ENCODE results near the gene RNF187. TPM values are rescaled to one million over a fixed set of nuclear protein-coding genes. Genes with fewer than 3 reads are reported as not detected.
A peak's percentile ranks its signal among the peaks of the same experiment; 100 is the strongest.

Gene RNF187
- total and polyA plus RNA-seq, 4 donors, result 27.5 to 130 (median 37.2) TPM

DNA sequence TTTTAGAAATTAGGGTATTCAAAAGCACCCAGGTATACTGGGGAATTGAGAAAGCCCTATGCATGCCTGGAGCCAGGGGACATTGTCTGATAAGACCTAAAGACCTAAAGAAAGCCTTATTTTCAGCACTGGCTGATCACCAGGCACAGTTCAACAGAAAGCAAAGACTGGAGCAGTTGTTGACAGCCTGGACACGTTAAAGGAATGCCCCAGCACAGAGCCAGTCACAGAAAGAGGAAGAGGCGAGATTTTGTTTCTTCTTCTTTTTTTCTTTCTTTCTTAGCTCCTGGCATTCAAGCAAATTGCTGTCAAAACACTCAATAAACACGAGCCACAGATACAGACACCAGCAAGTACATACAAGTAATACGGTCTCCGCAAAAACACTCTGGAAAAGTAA, 40.4 kb downstream of the RNF187 start:
- Histone ChIP-seq H3K36me3 (ENCODE audit: control insufficient read depth in 4 of 4, insufficient read depth in 4 of 4, low read length in 4 of 4) (no peaks in the 10 kb centered on the region), H3K4me1 (ENCODE audit: control insufficient read depth in 5 of 5, insufficient read depth in 5 of 5, low read length in 5 of 5) (peaks cover 0 to 6% (median 0%) of the 10 kb centered on the region in 5 donors), H3K27ac (ENCODE audit: low read depth in 1 of 2, low read length in 1 of 2) (no peak overlapping the region), H3K4me3 (no peak overlapping the region), H3K9me3 (ENCODE audit: control insufficient read depth in 4 of 4, insufficient read depth in 3 of 4, low read length in 3 of 4) (no peaks in the 10 kb centered on the region), H3K27me3 (ENCODE audit: control insufficient read depth in 3 of 3, insufficient read depth in 3 of 3, low read length in 2 of 3) (no peaks in the 10 kb centered on the region), H3K9ac (ENCODE audit: insufficient read depth in 1 of 2, low read length in 2 of 2) (no peak overlapping the region)
- DNase-seq, result peak in 1 of 3 donors; percentile 7
- TF ChIP-seq, protein P1, sequence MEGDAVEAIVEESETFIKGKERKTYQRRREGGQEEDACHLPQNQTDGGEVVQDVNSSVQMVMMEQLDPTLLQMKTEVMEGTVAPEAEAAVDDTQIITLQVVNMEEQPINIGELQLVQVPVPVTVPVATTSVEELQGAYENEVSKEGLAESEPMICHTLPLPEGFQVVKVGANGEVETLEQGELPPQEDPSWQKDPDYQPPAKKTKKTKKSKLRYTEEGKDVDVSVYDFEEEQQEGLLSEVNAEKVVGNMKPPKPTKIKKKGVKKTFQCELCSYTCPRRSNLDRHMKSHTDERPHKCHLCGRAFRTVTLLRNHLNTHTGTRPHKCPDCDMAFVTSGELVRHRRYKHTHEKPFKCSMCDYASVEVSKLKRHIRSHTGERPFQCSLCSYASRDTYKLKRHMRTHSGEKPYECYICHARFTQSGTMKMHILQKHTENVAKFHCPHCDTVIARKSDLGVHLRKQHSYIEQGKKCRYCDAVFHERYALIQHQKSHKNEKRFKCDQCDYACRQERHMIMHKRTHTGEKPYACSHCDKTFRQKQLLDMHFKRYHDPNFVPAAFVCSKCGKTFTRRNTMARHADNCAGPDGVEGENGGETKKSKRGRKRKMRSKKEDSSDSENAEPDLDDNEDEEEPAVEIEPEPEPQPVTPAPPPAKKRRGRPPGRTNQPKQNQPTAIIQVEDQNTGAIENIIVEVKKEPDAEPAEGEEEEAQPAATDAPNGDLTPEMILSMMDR (IDR thresholded peaks at IDR 0.05; ENCODE audit: control extremely low read depth, extremely low read depth), result no peak
- 37 to 39% methylated on average over 5 of the region's 5 CpGs for WGBS, 2 donors
- no peak for ATAC-seq (ENCODE audit: insufficient read depth, low FRiP score)

DNA sequence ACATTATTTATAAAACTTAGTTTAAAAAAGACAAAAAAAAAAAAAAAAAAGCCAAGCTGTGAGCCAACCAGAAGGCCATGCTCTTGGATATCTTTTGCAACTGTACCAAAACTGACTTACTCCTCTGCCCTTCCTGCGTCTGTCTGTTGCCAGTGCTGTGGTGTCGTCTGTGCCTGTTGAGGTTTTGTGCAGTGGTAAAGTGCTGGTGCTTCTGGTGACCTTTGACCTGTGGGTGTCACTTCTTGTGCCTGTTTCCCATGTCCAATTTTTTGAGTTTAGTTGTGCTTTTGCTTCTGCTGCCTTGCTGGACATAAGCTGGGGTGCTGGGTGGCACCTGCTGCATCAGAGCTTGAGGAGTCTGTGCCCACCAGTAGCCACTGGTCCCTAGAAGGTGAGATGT, 41.4 kb downstream of the RNF187 start:
- H3K27me3 ChIP-seq (ENCODE audit: control insufficient read depth in 3 of 3, insufficient read depth in 3 of 3, low read length in 2 of 3), result no peaks in the 10 kb centered on the region
- DNase-seq (peak in 1 of 3 donors; percentile 6), ATAC-seq (ENCODE audit: insufficient read depth, low FRiP score) (no peak)
- TF ChIP-seq, protein P1 (IDR thresholded peaks at IDR 0.05; ENCODE audit: control extremely low read depth, extremely low read depth), result no peak
- peaks cover 0 to 7% (median 0%) of the 10 kb centered on the region in 5 donors for H3K4me1 ChIP-seq (ENCODE audit: control insufficient read depth in 5 of 5, insufficient read depth in 5 of 5, low read length in 5 of 5)
- no peak overlapping the region for H3K27ac ChIP-seq (ENCODE audit: low read depth in 1 of 2, low read length in 1 of 2)
- no peak overlapping the region for H3K4me3 ChIP-seq
- H3K36me3 ChIP-seq (ENCODE audit: control insufficient read depth in 4 of 4, insufficient read depth in 4 of 4, low read length in 4 of 4), result no peaks in the 10 kb centered on the region
- WGBS, 2 donors, result 67 to 75% methylated on average over 2 of the region's 2 CpGs
- no peak overlapping the region for H3K9ac ChIP-seq (ENCODE audit: insufficient read depth in 1 of 2, low read length in 2 of 2)
- no peaks in the 10 kb centered on the region for H3K9me3 ChIP-seq (ENCODE audit: control insufficient read depth in 4 of 4, insufficient read depth in 3 of 4, low read length in 3 of 4)

DNA sequence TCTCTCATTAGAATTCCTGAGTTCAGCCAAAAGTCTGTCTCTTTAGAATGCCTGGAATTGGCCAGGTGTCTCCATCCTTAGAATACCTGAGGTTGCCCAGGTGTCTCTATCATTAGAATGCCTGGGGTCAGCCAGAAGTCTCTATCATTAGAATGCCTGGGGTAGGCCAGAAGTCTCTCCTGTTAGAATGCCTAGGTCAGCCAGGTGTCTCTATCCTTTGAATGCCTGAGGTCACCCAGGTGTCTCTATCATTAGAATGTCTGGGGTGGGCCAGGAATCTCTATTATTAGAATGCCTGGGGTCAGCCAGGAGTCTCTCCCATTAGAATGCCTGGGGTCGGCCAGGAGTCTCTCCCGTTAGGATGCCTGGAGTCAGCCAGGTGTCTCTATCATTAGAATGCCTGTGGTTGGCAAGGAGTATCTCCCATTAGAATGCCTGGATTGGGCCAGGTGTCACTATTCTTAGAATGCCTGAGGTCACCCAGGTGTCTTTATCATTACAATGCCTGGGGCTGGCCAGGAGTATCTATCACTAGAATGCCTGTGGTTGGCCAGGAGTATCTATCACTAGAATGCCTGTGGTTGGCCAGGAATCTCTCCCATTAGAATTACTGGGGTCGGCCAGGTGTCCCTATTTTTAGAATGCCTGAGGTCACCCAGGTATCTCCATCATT, 43.0 kb downstream of the RNF187 start:
- TF ChIP-seq, protein P1 (IDR thresholded peaks at IDR 0.05; ENCODE audit: control extremely low read depth, extremely low read depth), result no peak
- DNase-seq, result no peak
- WGBS, 2 donors, result 83 to 85% methylated on average over 3 of the region's 3 CpGs

More for the DNA sequence above, 43.0 kb downstream of the RNF187 start:
- no peaks in the 10 kb centered on the region for H3K27me3 ChIP-seq (ENCODE audit: control insufficient read depth in 3 of 3, insufficient read depth in 3 of 3, low read length in 2 of 3)
- no peak overlapping the region for H3K9ac ChIP-seq (ENCODE audit: insufficient read depth in 1 of 2, low read length in 2 of 2)
- no peaks in the 10 kb centered on the region for H3K36me3 ChIP-seq (ENCODE audit: control insufficient read depth in 4 of 4, insufficient read depth in 4 of 4, low read length in 4 of 4)
- no peak overlapping the region for H3K27ac ChIP-seq (ENCODE audit: low read depth in 1 of 2, low read length in 1 of 2)
- H3K4me3 ChIP-seq, result no peak overlapping the region
- no peak for ATAC-seq (ENCODE audit: insufficient read depth, low FRiP score)
- H3K4me1 ChIP-seq (ENCODE audit: control insufficient read depth in 5 of 5, insufficient read depth in 5 of 5, low read length in 5 of 5), result peaks cover 0 to 8% (median 0%) of the 10 kb centered on the region in 5 donors
- H3K9me3 ChIP-seq (ENCODE audit: control insufficient read depth in 4 of 4, insufficient read depth in 3 of 4, low read length in 3 of 4), result no peaks in the 10 kb centered on the region
